Measurements from ENCODE around the gene ASTN1.
A peak's percentile ranks its signal among the peaks of the same experiment; 100 is the strongest.

ASTN1 gene

DNA sequence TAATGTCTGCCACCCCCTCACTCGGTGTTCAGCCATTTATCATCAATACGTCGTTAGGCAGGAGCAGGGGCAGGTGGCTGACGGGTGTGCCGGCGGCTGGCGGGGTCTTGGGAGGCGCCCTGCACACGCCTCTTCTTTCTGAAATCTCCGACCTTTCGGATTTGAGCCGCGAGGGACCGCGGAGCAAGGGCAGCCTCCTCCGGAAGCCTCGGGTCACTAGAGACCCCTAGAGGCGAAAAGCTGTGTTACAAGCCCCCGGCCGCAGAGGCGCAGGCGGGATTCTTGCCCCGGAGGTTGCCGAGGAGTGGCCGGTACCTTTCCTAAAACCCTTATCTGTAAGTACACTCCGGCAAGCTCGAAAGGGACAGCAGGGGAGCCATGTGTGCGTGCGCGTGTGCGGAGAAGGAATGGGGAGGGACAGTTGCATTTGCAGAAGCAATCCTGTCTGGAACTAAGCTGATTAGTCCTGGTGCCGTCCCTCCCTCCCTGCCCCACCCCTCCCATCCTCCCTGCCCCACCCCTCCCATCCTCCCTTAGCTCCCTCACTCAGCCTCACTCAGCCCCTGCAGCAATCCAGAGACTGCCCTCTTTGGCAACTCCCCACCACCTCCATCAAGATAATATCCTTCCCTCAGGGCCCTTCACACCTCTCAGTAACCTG is 17.2 kb upstream of the ASTN1 start:
- Histone ChIP-seq H3K36me3 (ENCODE audit: control insufficient read depth in 2 of 2, insufficient read depth in 1 of 2, low read length in 2 of 2) (no peaks in the 10 kb centered on the region), H3K4me3 (ENCODE audit: low read depth, low read length) (peak overlapping the region; percentile 35), H3K4me1 (ENCODE audit: control insufficient read depth, insufficient read depth, low read length) (peaks cover 3% of the 10 kb centered on the region; the same call in 1 of the 2 replicates), H3K9me3 (ENCODE audit: control insufficient read depth, insufficient read depth, low read depth, low read length) (no peaks in the 10 kb centered on the region), H3K27ac (ENCODE audit: extremely low read depth, low read depth, low read length) (peak overlapping the region; percentile 39; the same call in 1 of the 2 replicates)
- ChIA-PET CTCF (interaction anchor here (0.5 to 2.9 kb wide), 48 partner anchors 9 to 943 kb away, joined by 3 to 31 read pairs (median 4); partner anchors contain the start of genes ASTN1 and BRINP2), POLR2A (interaction anchor here (0.6 to 1.9 kb wide), 5 partner anchors 11 to 1545 kb away, joined by 3 to 14 read pairs (median 4); partner anchors contain the start of gene BRINP2)
- TF ChIP-seq BCL11A (tag by site-specific recombination; IDR thresholded peaks at IDR 0.05; ENCODE audit: low read depth) (0 out of 2 replicates have a peak, but pooled peaks have one; percentile 27), ZNF621 (tag by site-specific recombination; IDR thresholded peaks at IDR 0.05) (no peak), ZBTB20 (tag by site-specific recombination; IDR thresholded peaks at IDR 0.05) (peak; percentile 61; the same call in 1 of the 2 replicates), ZNF366 (tag by site-specific recombination; conservative IDR thresholded peaks at IDR 0.05) (no peak), ZNF324 (tag by site-specific recombination; IDR thresholded peaks at IDR 0.05) (no peak), ZNF660 (tag by site-specific recombination; IDR thresholded peaks at IDR 0.05) (peak; percentile 74; the same call in 1 of the 2 replicates), ZNF132 (tag by site-specific recombination; IDR thresholded peaks at IDR 0.05; ENCODE audit: borderline replicate concordance) (no peak), GFI1B (tag by site-specific recombination; IDR thresholded peaks at IDR 0.05) (no peak), ZNF423 (tag by site-specific recombination; IDR thresholded peaks at IDR 0.05) (no peak), ZSCAN30 (tag by site-specific recombination; IDR thresholded peaks at IDR 0.05) (peak; percentile 38; the same call in 1 of the 2 replicates), ZNF626 (tag by site-specific recombination; IDR thresholded peaks at IDR 0.05) (no peak), ZFP37 (tag by site-specific recombination; IDR thresholded peaks at IDR 0.05) (no peak), ZNF341 (tag by site-specific recombination; IDR thresholded peaks at IDR 0.05; ENCODE audit: low read depth) (peak; percentile 83), MEIS1 (CRISPR knock-in tag; IDR thresholded peaks at IDR 0.05; ENCODE audit: borderline replicate concordance) (no peak), ZBTB48 (tag by site-specific recombination; IDR thresholded peaks at IDR 0.05) (peak; percentile 59; the same call in 1 of the 2 replicates), KLF9 (tag by site-specific recombination; IDR thresholded peaks at IDR 0.05; ENCODE audit: low read depth) (no peak; the same call in 1 of the 2 replicates)
- TF ChIP-seq, protein P1, sequence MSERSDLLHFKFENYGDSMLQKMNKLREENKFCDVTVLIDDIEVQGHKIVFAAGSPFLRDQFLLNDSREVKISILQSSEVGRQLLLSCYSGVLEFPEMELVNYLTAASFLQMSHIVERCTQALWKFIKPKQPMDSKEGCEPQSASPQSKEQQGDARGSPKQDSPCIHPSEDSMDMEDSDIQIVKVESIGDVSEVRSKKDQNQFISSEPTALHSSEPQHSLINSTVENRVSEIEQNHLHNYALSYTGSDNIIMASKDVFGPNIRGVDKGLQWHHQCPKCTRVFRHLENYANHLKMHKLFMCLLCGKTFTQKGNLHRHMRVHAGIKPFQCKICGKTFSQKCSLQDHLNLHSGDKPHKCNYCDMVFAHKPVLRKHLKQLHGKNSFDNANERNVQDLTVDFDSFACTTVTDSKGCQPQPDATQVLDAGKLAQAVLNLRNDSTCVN (tag by site-specific recombination; optimal IDR thresholded peaks at IDR 0.05): peak; percentile 8
- TF ChIP-seq, protein P2, sequence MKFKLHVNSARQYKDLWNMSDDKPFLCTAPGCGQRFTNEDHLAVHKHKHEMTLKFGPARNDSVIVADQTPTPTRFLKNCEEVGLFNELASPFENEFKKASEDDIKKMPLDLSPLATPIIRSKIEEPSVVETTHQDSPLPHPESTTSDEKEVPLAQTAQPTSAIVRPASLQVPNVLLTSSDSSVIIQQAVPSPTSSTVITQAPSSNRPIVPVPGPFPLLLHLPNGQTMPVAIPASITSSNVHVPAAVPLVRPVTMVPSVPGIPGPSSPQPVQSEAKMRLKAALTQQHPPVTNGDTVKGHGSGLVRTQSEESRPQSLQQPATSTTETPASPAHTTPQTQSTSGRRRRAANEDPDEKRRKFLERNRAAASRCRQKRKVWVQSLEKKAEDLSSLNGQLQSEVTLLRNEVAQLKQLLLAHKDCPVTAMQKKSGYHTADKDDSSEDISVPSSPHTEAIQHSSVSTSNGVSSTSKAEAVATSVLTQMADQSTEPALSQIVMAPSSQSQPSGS (tag by site-specific recombination; IDR thresholded peaks at IDR 0.05; ENCODE audit: low read depth): no peak
- TF ChIP-seq, protein P3, sequence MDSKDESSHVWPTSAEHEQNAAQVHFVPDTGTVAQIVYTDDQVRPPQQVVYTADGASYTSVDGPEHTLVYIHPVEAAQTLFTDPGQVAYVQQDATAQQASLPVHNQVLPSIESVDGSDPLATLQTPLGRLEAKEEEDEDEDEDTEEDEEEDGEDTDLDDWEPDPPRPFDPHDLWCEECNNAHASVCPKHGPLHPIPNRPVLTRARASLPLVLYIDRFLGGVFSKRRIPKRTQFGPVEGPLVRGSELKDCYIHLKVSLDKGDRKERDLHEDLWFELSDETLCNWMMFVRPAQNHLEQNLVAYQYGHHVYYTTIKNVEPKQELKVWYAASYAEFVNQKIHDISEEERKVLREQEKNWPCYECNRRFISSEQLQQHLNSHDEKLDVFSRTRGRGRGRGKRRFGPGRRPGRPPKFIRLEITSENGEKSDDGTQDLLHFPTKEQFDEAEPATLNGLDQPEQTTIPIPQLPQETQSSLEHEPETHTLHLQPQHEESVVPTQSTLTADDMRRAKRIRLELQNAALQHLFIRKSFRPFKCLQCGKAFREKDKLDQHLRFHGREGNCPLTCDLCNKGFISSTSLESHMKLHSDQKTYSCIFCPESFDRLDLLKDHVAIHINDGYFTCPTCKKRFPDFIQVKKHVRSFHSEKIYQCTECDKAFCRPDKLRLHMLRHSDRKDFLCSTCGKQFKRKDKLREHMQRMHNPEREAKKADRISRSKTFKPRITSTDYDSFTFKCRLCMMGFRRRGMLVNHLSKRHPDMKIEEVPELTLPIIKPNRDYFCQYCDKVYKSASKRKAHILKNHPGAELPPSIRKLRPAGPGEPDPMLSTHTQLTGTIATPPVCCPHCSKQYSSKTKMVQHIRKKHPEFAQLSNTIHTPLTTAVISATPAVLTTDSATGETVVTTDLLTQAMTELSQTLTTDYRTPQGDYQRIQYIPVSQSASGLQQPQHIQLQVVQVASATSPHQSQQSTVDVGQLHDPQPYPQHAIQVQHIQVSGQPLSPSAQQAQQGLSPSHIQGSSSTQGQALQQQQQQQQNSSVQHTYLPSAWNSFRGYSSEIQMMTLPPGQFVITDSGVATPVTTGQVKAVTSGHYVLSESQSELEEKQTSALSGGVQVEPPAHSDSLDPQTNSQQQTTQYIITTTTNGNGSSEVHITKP (tag by site-specific recombination; IDR thresholded peaks at IDR 0.05): peak; percentile 45; the same call in 1 of the 2 replicates
- TF ChIP-seq, protein P4, sequence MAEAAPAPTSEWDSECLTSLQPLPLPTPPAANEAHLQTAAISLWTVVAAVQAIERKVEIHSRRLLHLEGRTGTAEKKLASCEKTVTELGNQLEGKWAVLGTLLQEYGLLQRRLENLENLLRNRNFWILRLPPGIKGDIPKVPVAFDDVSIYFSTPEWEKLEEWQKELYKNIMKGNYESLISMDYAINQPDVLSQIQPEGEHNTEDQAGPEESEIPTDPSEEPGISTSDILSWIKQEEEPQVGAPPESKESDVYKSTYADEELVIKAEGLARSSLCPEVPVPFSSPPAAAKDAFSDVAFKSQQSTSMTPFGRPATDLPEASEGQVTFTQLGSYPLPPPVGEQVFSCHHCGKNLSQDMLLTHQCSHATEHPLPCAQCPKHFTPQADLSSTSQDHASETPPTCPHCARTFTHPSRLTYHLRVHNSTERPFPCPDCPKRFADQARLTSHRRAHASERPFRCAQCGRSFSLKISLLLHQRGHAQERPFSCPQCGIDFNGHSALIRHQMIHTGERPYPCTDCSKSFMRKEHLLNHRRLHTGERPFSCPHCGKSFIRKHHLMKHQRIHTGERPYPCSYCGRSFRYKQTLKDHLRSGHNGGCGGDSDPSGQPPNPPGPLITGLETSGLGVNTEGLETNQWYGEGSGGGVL (tag by site-specific recombination; IDR thresholded peaks at IDR 0.05): peak; percentile 44; the same call in 1 of the 2 replicates
- TF ChIP-seq, protein P5, sequence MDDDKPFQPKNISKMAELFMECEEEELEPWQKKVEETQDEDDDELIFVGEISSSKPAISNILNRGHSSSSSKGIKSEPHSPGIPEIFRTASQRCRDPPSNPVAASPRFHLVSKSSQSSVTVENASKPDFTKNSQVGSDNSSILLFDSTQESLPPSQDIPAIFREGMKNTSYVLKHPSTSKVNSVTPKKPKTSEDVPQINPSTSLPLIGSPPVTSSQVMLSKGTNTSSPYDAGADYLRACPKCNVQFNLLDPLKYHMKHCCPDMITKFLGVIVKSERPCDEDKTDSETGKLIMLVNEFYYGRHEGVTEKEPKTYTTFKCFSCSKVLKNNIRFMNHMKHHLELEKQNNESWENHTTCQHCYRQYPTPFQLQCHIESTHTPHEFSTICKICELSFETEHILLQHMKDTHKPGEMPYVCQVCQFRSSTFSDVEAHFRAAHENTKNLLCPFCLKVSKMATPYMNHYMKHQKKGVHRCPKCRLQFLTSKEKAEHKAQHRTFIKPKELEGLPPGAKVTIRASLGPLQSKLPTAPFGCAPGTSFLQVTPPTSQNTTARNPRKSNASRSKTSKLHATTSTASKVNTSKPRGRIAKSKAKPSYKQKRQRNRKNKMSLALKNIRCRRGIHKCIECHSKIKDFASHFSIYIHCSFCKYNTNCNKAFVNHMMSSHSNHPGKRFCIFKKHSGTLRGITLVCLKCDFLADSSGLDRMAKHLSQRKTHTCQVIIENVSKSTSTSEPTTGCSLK (tag by site-specific recombination; IDR thresholded peaks at IDR 0.05): no peak
- TF ChIP-seq, protein P6, sequence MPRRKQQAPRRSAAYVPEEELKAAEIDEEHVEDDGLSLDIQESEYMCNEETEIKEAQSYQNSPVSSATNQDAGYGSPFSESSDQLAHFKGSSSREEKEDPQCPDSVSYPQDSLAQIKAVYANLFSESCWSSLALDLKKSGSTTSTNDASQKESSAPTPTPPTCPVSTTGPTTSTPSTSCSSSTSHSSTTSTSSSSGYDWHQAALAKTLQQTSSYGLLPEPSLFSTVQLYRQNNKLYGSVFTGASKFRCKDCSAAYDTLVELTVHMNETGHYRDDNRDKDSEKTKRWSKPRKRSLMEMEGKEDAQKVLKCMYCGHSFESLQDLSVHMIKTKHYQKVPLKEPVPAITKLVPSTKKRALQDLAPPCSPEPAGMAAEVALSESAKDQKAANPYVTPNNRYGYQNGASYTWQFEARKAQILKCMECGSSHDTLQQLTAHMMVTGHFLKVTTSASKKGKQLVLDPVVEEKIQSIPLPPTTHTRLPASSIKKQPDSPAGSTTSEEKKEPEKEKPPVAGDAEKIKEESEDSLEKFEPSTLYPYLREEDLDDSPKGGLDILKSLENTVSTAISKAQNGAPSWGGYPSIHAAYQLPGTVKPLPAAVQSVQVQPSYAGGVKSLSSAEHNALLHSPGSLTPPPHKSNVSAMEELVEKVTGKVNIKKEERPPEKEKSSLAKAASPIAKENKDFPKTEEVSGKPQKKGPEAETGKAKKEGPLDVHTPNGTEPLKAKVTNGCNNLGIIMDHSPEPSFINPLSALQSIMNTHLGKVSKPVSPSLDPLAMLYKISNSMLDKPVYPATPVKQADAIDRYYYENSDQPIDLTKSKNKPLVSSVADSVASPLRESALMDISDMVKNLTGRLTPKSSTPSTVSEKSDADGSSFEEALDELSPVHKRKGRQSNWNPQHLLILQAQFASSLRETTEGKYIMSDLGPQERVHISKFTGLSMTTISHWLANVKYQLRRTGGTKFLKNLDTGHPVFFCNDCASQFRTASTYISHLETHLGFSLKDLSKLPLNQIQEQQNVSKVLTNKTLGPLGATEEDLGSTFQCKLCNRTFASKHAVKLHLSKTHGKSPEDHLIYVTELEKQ (tag by site-specific recombination; IDR thresholded peaks at IDR 0.05; ENCODE audit: borderline replicate concordance): no peak
